Fibroblast of mammary gland (primary cell): Measurements from ENCODE around the gene PLCL2.

Experiments used
- DNase-seq: peaks from one replicate; pipeline ENCODE4 v3.0.0-alpha.2; 2010; ENCODE audit warnings: low read depth
- H3K4me3 ChIP-seq: 2 replicates; pipeline ENCODE4 v1.5.1; 2011; ENCODE audit warnings: low read depth, mild to moderate bottlenecking, low read length, moderate library complexity; ENCODE audit not compliant: control insufficient read depth
- TF ChIP-seq, protein P1 (sequence below): conservative IDR thresholded peaks from 2 replicates; pipeline ENCODE4 v1.5.1; 2011; ENCODE audit warnings: low read depth, low read length, inconsistent platforms; ENCODE audit not compliant: control insufficient read depth, insufficient read depth

The PLCL2 gene

DNA sequence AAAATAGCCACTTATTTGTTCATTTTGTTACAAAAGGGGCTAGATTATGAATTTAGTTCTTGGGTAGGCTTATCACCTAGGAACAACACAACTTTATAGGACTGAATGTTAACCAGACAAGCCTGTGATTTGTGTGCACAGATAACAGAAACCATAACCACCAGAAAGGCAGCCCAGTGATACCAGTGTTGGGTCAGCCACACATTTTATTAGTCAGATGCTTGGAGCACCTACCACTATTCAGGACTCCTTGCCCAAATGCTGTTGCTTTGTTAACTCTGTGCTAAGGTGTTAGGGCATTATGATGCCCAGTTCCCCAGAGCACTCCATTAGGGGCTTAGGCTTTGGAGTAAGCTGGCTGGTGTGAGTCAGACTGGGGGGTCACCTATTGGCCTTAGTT, 22.5 kb downstream of the PLCL2 start:
- no peak for DNase-seq
- no peak overlapping the region for H3K4me3 ChIP-seq
- TF ChIP-seq, protein P1, sequence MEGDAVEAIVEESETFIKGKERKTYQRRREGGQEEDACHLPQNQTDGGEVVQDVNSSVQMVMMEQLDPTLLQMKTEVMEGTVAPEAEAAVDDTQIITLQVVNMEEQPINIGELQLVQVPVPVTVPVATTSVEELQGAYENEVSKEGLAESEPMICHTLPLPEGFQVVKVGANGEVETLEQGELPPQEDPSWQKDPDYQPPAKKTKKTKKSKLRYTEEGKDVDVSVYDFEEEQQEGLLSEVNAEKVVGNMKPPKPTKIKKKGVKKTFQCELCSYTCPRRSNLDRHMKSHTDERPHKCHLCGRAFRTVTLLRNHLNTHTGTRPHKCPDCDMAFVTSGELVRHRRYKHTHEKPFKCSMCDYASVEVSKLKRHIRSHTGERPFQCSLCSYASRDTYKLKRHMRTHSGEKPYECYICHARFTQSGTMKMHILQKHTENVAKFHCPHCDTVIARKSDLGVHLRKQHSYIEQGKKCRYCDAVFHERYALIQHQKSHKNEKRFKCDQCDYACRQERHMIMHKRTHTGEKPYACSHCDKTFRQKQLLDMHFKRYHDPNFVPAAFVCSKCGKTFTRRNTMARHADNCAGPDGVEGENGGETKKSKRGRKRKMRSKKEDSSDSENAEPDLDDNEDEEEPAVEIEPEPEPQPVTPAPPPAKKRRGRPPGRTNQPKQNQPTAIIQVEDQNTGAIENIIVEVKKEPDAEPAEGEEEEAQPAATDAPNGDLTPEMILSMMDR = no peak

DNA sequence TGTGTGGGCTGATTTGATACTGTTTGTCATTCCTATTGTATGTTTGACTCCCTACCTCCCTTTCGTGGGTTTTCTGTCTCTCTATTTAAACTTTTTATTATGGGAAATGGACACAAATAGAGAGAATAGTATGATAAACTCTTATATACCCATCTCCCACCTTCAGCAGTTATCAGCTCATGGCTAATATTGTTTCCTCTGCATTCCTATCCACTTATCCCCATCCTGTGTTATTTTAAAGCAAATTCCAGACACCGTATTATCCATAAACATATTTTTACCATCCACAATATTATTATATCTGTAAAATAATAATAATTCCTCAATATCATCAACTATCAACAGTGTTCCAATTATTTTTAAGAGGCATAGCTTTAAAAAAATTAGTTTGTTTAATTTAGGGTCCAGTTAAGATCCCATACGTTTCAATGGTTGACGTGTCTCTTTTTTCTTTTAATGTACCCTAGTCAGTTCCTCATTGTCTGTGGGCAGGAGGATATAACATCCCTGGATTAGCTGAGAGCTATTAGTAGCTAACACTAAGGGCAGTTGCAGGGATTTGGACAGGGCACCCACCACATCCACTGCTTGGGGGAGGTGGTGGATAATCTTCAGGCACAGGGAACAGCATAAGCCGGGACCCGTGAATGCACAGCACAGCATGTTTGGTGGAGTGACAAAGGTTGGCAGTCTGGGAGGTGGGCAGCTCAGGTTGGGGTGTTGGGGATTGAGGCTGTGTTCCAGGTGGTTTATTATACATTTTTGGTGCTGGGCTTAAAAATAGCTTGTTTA, 23.5 kb downstream of the PLCL2 start:
- TF ChIP-seq, protein P1 = no peak

DNA sequence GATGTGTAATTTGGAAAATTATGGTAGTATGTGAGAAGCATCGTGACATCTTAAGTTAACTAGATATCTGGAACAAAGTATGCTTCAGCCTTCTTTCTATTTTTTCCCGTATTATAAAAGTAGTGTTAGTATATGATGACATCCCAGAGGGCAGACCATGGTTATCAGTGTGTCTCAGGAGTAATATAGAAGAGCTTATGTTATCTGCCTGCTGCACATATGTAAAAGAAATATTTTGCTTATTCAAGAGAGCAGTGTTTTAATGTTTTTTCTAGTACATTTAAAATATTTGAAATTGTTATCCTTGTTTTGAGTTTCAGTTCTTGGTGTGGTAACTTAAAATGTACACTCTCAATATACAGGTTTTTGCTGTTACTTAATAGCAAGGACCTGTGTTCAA, 24.1 kb downstream of the PLCL2 start:
- DNase-seq = no peak
- TF ChIP-seq, protein P1 = no peak
- H3K4me3 ChIP-seq = no peak overlapping the region

More for the DNA sequence above, 23.5 kb downstream of the PLCL2 start:
- no peak for DNase-seq
- no peak overlapping the region for H3K4me3 ChIP-seq

DNA sequence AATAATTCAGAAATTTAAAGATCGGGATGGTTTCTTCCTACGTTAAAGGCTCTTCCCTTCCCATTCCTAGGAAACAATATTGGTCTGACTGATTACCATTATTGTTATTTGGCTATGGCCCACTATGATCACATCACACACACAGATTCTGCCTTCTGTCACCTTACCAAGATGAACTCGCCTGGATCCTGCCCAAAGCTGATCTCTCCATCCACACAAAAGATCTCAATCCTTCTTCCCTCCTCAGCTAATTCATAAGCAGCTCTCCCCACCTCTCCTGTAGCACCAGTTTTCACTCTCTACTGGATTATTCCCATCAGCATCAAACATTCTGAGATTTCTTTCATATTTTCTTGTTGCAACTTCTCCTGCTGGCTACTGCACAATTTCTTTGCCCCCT, 25.0 kb downstream of the PLCL2 start:
- TF ChIP-seq, protein P1 = no peak
- H3K4me3 ChIP-seq = no peak overlapping the region
- no peak for DNase-seq

DNA sequence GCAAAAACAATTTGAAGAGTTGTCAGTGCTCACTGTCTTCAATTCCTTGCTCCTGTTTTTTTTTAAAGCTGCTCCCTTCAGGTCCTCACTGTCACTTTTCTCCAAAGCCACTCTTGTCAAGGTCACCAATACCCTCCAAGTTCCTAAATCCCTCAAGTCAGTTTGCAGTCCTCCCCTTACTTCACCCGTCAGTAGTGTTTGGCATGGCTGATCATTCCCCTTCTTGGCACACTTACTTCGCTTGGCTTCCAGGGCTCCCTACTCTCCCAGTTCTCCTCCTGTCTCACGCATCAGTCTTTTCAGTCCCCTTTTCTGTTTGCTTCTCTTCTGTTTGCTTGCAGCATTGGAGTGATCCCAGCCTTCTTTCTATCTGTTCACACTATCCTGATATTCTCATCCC, 25.5 kb downstream of the PLCL2 start:
- H3K4me3 ChIP-seq = no peak overlapping the region
- TF ChIP-seq, protein P1 = no peak
- DNase-seq = no peak

DNA sequence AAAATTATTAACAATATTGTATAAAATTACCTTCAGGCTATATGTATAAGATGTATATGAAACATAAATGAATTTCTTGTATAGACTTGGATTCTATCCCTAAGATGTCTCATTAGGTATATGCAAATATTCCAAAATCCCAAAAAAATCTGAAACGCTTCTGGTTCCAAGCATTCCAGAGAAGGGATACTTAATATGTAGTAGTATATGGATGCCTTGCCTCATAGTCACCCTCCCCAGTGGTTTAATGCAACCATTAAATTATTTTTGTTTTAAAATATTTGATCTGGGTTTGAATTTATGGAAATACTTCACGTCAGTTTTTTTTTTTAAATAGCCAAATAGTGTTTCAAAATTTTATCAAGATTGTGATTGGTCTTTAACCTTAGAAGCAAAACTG, 27.2 kb downstream of the PLCL2 start:
- TF ChIP-seq, protein P1 = no peak
- H3K4me3 ChIP-seq = no peak overlapping the region
- DNase-seq = no peak
